ENCODE measurements around the gene PLK5. TPM values are rescaled to one million over a fixed set of nuclear protein-coding genes. Genes with fewer than 3 reads are reported as not detected.
A peak's percentile ranks its signal among the peaks of the same experiment; 100 is the strongest.

PLK5 gene
- total RNA-seq, 2 experiments from 2014 or later = not detected

GRCh38 chr19:1486720-1487575 is 36.9 kb upstream of the PLK5 start:
- no peaks in the 10 kb centered on the region for H3K36me3 Mint-ChIP-seq
- no peaks in the 10 kb centered on the region for H3K9me3 Mint-ChIP-seq
- H3K4me1 Mint-ChIP-seq = peaks cover 11% of the 10 kb centered on the region
- H3K27ac Mint-ChIP-seq = peak overlapping the region; percentile 25
- POLR2A ChIA-PET = no interaction called here
- peaks cover 7% of the 10 kb centered on the region for H3K27me3 Mint-ChIP-seq
- no peak for ATAC-seq (ENCODE audit: low read depth)
- no peak for DNase-seq
- H3K4me3 Mint-ChIP-seq = no peak overlapping the region

- Mint-ChIP-seq H3K27me3 (peaks cover 14% of the 10 kb centered on the region), H3K27ac (no peak overlapping the region), H3K9me3 (no peaks in the 10 kb centered on the region), H3K4me3 (no peak overlapping the region), H3K4me1 (peaks cover 11% of the 10 kb centered on the region), H3K36me3 (no peaks in the 10 kb centered on the region)
- no peak for ATAC-seq (ENCODE audit: low read depth)
- POLR2A ChIA-PET = no interaction called here
- no peak for DNase-seq
These were observed 36.1 kb upstream of the PLK5 start for GRCh38 chr19:1487576-1488281.

GRCh38 chr19:1488282-1488601 is 35.6 kb upstream of the PLK5 start:
- ATAC-seq (ENCODE audit: low read depth) (no peak), DNase-seq (no peak)
- Mint-ChIP-seq H3K27ac (no peak overlapping the region), H3K36me3 (no peaks in the 10 kb centered on the region), H3K4me1 (peaks cover 11% of the 10 kb centered on the region), H3K4me3 (no peak overlapping the region), H3K9me3 (no peaks in the 10 kb centered on the region), H3K27me3 (peaks cover 14% of the 10 kb centered on the region)
- POLR2A ChIA-PET = no interaction called here

GRCh38 chr19:1489463-1490310 is 34.2 kb upstream of the PLK5 start:
- POLR2A ChIA-PET = interaction anchor here (1.5 kb wide), 1 partner anchor 18 kb away, joined by 5 read pairs; no protein-coding TSS in a partner anchor
- H3K27me3 Mint-ChIP-seq = peaks cover 14% of the 10 kb centered on the region

GRCh38 chr19:1490311-1491113 is 33.4 kb upstream of the PLK5 start, which contains the start of gene PCSK4:
Gene PCSK4 (minus strand): TSS chr19:1490350. CDS start chr19:1490346, 4 bp downstream.
- H3K4me3 Mint-ChIP-seq = peak within 1 kb of the TSS; percentile 77
- H3K27me3 Mint-ChIP-seq = peaks cover 14% of the 10 kb centered on the region
- DNase-seq (peak; percentile 95), ATAC-seq (ENCODE audit: low read depth) (peak; percentile 89)
- H3K9me3 Mint-ChIP-seq = no peaks in the 10 kb centered on the region
- POLR2A ChIA-PET = interaction anchor here (0.6 to 1.5 kb wide), 10 partner anchors 14 to 1784 kb away, joined by 3 to 9 read pairs (median 5); partner anchors contain the start of gene CIRBP
- no peaks in the 10 kb centered on the region for H3K36me3 Mint-ChIP-seq
- peak within 1 kb of the TSS; percentile 71 for H3K27ac Mint-ChIP-seq
- peaks cover 11% of the 10 kb centered on the region for H3K4me1 Mint-ChIP-seq

More at GRCh38 chr19:1489463-1490310, 34.2 kb upstream of the PLK5 start:
- Mint-ChIP-seq H3K9me3 (no peaks in the 10 kb centered on the region), H3K4me3 (peak overlapping the region; percentile 77), H3K4me1 (peaks cover 11% of the 10 kb centered on the region), H3K27ac (peak overlapping the region; percentile 71), H3K36me3 (no peaks in the 10 kb centered on the region)
- no peak for DNase-seq
- ATAC-seq (ENCODE audit: low read depth) = no peak

- peak within 1 kb of the TSS; percentile 77 for H3K4me3 Mint-ChIP-seq
- H3K36me3 Mint-ChIP-seq = no peaks in the 10 kb centered on the region
- peaks cover 14% of the 10 kb centered on the region for H3K27me3 Mint-ChIP-seq
- no peaks in the 10 kb centered on the region for H3K9me3 Mint-ChIP-seq
- ATAC-seq (ENCODE audit: low read depth) (no peak), DNase-seq (no peak)
- peaks cover 11% of the 10 kb centered on the region for H3K4me1 Mint-ChIP-seq
- POLR2A ChIA-PET = interaction anchor here (0.6 to 1.3 kb wide), 9 partner anchors 13 to 1783 kb away, joined by 3 to 9 read pairs (median 5); partner anchors contain the start of gene CIRBP
- peak within 1 kb of the TSS; percentile 67 for H3K27ac Mint-ChIP-seq
These were observed 32.6 kb upstream of the PLK5 start, which contains the start of gene REEP6 for GRCh38 chr19:1491114-1491848. Gene REEP6 (plus strand): TSS chr19:1491181. CDS start chr19:1491270, 89 bp downstream.

- ATAC-seq (ENCODE audit: low read depth) (no peak), DNase-seq (no peak)
- Mint-ChIP-seq H3K36me3 (no peaks in the 10 kb centered on the region), H3K4me3 (peak overlapping the region; percentile 68), H3K27me3 (peaks cover 14% of the 10 kb centered on the region), H3K9me3 (no peaks in the 10 kb centered on the region), H3K27ac (peak overlapping the region; percentile 54), H3K4me1 (peaks cover 11% of the 10 kb centered on the region)
- POLR2A ChIA-PET = interaction anchor here (0.8 to 1.3 kb wide), 3 partner anchors 21 to 24 kb away, joined by 3 to 4 read pairs (median 3); no protein-coding TSS in a partner anchor
These were observed 32.1 kb upstream of the PLK5 start for GRCh38 chr19:1491849-1492170.

- Mint-ChIP-seq H3K4me3 (no peak overlapping the region), H3K36me3 (no peaks in the 10 kb centered on the region), H3K27ac (no peak overlapping the region), H3K27me3 (peaks cover 14% of the 10 kb centered on the region), H3K9me3 (no peaks in the 10 kb centered on the region), H3K4me1 (peaks cover 11% of the 10 kb centered on the region)
- ATAC-seq (ENCODE audit: low read depth) = no peak
- POLR2A ChIA-PET = no interaction called here
- no peak for DNase-seq
These were observed 31.3 kb upstream of the PLK5 start for GRCh38 chr19:1492474-1493006.

- Mint-ChIP-seq H3K9me3 (no peaks in the 10 kb centered on the region), H3K4me1 (peaks cover 10% of the 10 kb centered on the region), H3K4me3 (no peak overlapping the region), H3K36me3 (no peaks in the 10 kb centered on the region), H3K27ac (no peak overlapping the region), H3K27me3 (peaks cover 14% of the 10 kb centered on the region)
- POLR2A ChIA-PET = no interaction called here
- ATAC-seq (ENCODE audit: low read depth) (no peak), DNase-seq (no peak)
These were observed 29.6 kb upstream of the PLK5 start for GRCh38 chr19:1494115-1494815.

GRCh38 chr19:1495051-1495798 is 28.7 kb upstream of the PLK5 start:
- Mint-ChIP-seq H3K36me3 (no peaks in the 10 kb centered on the region), H3K27me3 (peaks cover 14% of the 10 kb centered on the region), H3K4me3 (no peak overlapping the region), H3K27ac (no peak overlapping the region), H3K9me3 (no peaks in the 10 kb centered on the region), H3K4me1 (peaks cover 5% of the 10 kb centered on the region)
- POLR2A ChIA-PET = no interaction called here
- no peak for DNase-seq
- ATAC-seq (ENCODE audit: low read depth) = no peak

Measured in activated naive CD8-positive, alpha-beta T cell treated with anti-CD3 and anti-CD28 coated beads, Interleukin-2, amount 10 ng/mL, durations not matched to agents 7 days and 5 days (primary cell).